ENCODE results near the gene EVPL. TPM values are rescaled to one million over a fixed set of nuclear protein-coding genes. Genes with fewer than 3 reads are reported as not detected.
A peak's percentile ranks its signal among the peaks of the same experiment; 100 is the strongest.
"Not testable (repeated sequence)": the region's sequence is repeated elsewhere in the genome, so short reads cannot be mapped to it uniquely, and the experiment has no call there.

Gene EVPL
- polyA plus RNA-seq, 1 donor = 0.20 TPM

DNA sequence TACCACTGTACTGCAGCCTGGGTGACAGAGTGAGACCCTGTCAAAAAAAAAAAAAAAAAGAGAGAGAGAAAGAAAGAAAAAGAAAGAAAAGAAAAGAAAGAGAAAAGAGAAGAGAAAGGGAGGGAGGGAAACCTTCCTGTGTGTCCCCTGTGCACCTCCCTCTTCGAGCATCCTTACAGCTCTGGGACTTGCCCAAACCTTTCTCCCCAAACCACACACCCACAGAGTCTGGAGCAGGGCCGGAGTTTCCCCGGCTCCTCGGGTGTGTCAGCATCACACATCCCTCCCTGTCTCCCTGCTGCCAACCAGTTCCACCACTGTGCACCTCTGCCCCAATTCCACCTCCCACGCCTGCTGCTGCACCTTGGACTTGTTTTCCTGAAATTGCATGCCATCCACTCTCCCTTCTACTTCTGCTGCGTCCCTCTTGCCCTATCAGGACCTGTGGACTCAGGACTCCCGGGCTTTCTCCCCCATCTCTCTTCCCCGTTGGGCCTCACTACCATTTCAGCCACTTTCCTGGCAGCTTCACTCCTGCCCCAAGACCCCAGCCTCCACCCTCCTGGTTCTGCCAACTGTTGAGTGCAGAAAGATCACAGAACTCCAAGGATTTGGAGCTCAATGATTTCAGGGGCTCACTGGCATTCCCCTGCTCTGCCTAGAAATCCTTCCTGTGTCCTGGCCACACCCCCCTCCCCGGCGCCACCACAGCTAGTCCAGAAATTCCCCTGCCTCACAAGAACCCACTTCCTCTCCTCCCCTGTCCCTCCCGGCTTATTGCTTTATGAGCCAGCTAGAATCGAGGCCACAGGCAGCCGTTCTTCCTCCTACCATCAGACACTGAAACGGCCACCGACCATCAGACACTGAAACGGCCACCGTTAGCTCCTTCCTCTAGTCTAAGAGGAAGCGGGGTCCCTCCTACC, 30.2 kb downstream of the EVPL start:
- no peak for DNase-seq (ENCODE audit: low read depth)

DNA sequence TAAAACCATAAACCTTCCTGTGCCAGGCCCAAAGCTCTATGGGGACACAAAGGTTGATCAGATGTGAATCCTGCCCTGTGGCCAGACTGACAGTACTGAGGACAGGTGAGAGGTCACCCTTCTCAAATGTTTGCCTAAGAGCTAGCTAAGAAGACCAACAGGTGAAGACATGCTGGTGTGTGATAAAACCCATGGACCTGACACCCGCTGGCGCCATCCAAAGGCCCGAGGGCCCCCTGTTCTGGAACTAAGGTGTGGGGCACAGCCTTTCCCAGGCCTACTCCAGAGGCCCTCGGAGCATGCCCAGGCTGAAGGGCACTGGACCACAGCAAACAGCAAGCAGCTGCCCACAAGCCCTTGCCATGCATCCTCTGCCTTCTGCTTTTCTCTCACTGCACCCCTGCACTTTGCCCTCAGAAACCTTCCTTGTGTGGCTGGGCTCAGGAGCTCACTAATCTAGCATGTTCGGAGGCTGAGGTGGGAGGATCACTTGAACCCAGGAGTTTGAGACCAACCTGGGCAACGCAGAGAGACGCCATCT, 31.7 kb downstream of the EVPL start:
- no peak for DNase-seq (ENCODE audit: low read depth)

DNA sequence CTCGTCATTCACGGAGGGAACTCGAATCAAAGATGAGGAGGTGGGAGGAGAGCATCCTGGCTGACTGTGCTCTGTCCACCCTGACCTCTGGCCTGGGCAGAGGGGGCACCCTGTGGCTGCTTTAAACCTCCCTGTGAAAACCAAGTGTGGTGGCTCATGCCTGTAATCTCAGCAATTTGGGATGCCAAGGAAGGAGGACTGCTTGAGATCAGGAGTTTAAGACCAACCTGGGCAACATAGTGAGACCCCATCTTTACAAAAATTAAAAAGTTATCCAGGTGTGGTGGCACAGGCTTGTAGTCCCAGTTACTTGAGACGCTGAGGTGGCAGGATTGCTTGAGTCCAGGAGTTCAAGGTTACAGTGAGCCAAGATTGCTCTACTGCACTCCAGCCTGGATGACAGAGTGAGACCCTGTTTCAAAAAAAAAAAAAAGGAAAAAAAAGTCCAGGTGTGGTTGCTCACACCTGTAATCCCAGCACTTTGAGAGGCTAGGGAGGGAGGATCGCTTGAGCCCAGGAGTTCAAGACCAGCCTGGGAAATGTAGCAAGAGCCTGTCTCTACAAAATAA, 32.2 kb downstream of the EVPL start:
- no peak for DNase-seq (ENCODE audit: low read depth)

DNA sequence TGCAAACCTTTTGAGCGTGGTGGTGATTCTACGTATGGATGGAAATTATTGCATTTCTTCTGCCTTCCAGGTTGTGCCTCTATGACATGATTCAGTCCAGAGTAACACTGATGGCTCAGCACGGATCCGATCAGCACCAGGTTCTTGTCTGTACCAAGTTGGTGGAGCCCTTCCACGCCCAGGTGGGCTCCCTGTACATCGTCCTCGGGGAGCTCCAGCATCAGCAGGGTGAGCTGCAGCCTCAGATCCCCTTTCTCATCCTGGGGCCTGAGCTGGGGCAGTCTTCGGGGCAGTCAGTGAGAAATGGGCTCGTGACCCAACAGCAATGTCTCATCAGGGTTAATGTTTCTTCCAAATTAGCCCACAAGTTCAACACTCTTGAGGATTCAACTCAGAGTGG, 35.7 kb downstream of the EVPL start:
- no peak for DNase-seq (ENCODE audit: low read depth)

DNA sequence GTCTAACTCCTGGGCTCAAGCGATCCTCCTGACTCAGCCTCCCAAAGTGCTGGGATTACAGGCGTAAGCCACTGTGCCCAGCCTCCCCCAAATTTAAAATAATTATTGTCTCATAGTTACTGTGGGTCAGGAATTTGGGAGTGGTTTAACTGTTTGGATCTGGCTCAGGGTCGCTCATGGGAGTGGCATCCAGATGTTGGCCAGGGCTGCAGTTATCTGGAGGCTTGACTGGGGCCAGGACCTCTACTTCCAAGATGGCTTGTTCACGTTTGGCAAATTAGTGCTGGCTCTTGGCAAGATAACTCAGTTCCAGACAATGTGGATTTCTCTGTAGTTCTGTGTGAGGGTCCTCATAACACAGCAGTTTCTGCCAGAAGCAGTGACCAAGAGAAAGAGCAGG, 40.1 kb downstream of the EVPL start:
- DNase-seq (ENCODE audit: low read depth) = no peak

DNA sequence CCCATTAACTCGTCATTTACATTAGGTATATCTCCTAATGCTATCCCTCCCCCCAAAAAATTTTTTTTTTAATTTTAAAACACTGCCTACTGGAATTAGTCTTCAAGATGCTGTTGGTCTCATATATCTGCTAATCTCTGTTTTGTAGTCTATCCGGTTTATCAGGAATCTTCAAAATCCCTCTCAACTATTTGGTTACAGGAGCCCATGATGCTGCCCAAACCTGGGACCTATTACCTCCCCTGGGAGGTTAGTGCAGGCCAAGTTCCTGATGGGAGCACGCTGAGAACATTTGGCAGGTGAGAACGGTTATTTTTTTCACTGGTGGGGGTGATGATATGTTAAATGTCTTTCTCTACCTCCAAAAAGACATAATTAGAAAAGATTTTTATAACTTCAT, 41.1 kb downstream of the EVPL start:
- DNase-seq (ENCODE audit: low read depth) = no peak

DNA sequence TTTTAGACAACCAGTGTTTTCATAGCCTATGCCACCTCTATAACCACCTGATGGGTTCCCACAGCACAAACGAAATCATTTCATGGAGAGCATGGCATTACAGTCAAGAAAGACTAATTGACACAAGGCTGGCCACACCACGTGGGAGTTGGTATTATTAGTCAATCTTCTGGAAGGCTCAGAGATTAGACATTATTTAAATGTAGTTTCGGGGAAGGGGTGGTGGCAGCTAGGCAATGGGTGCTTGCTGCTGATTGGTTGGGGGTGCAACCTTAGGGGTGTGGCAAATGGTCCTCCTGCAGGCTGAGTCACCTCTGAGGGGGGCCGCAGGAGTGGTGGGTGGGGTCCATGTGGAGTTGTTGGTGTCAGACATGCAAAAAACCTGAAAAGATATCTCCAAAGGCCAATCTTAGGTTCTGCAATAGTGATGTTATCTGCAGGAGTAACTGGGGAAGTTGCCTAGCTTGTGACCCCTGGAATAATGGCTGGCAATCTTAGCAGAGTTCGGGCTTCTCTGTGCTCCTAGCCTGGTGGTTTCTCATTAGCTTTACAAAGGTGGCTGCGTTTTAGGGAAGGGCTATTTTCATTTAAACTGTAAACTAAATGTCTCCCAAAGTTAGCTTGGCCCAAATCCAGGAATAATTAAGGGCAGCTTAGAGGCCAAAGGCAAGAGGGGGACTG, 43.5 kb downstream of the EVPL start:
- no peak for DNase-seq (ENCODE audit: low read depth)

DNA sequence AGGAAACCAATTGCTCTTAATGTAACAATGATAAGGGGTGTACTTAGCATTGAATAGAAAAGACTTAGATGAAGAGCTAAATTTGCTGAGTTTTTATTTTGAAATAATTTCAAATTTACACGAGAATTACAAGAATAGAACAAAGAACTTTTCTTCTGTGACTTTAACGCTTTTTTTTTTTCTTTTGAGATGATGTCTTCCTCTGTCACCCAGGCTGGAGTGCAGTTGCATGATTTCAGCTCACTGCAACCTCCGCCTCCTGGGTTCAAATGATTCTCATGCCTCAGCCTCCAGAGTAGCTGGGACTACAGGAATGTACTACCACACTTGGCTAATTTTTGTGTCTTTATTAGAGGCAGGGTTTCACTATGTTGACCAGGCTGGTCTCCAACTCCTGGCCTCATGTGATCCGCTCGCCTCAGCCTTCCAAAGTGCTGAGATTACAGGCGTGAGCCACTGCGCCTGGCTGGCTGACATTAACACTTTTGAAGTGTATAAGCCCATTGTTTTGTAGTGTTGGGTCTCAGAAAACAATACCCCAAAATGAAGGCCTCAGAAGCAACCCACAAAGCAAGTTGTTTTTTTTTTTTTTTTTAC, 46.0 kb downstream of the EVPL start:
- no peak for DNase-seq (ENCODE audit: low read depth)

DNA sequence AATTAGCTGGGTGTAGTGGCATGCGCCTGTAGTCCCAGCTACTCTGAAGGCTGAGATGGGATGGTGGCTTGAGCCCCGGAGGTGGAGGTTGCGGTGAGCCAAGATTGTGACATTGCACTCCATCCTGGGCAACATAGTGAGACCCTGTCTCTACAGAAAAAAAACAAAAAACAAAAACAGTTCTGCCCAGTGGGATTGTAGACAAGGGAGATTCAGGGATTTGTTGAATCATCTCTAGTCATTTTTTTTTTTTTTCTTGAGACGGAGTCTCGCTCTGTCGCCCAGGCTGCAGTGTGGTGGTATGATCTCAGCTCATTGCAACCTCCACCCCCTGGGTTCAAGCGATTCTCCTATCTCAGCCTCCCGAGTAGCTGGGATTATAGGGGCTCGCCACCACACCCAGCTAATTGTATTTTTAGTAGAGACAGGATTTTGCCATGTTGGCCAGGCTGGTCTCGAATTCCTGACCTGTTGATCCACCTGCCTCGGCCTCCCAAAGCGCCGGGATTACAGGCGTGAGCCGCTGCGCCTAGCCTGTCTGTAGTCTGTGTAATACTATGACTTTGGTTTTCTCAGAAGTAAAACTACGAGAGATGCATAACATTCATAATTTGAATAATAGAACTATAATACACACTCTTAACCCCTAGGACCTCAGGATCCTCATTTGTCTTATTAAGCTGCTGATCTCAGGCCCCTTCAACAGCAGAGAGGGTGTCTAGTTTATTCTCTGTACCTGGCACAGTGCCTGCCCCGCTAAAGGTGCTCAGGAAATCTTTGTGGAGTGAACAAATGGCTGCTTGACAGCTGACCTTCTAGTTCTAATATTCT, 46.7 kb downstream of the EVPL start:
- no peak for DNase-seq (ENCODE audit: low read depth)

DNA sequence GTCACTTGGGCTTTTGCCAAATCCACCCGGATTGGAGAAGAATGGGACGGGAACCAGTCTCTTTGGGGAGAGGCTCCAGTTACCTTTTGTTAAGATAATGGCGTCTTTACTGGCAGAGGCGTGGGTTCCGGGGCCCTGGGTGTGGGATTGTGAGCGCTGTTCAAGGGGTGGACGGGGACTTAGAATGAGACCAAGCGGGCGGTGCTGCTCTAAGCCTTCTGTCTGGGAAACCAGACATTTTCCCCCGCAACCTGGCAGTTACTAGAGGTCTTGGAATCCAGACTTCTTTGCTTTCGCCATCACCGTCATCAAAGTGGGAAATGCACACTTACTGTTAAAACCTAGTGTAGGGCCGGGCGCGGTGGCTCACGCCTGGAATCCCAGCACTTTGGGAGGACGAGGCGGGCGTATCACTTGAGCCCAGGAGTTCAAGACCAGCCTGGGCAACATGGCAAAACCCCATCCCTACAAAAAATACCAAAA, 47.4 kb downstream of the EVPL start:
- no peak for DNase-seq (ENCODE audit: low read depth)

DNA sequence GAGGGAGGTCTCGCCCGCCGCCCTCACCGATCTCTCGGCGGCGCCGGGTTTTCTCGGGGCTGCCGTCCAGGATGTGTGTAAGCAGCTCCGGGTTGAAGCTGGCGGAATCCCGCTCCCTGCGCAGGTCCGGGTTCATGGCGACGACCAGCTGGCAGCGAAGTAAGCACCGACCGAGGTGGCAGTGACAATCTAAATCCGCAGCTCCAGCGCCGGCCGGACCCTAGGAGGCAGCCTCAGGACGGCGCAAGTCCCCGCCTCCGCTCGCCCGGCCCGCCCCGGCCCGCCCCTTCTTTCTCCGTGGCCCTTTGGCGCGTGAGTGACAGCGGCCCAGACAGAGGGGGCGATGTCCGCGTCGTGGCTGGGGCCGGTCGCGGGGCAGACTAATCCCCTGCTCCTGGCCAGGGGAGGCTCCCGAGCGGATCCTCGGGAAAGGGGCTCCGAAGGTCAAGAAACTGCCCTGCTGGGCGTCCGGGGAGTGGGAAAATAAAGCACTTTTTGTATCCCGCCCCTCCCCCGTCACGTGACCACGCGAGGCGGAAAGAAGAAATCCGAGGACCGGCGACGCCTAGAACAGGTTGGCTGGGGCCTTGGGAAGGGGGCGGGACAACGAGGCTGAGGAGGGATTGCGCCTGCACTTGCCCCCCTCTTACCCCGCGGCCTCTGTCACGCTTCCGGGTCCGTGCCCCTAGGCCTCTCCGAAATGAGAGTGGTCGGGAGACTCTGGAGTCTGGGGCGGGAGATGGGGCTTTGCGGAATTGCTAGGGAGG, 48.0 kb downstream of the EVPL start, which contains the start of the genes ACOX1 and TEN1:
ACOX1 (minus strand) TSS at position 229 of the 767 bp plus-strand sequence; CDS start at position 136, 93 bp downstream.
TEN1 (plus strand) TSS at position 303 of the 767 bp plus-strand sequence. CDS start 6,953 bp downstream, outside the sequence.
- peak; percentile 92 for DNase-seq (ENCODE audit: low read depth)

DNA sequence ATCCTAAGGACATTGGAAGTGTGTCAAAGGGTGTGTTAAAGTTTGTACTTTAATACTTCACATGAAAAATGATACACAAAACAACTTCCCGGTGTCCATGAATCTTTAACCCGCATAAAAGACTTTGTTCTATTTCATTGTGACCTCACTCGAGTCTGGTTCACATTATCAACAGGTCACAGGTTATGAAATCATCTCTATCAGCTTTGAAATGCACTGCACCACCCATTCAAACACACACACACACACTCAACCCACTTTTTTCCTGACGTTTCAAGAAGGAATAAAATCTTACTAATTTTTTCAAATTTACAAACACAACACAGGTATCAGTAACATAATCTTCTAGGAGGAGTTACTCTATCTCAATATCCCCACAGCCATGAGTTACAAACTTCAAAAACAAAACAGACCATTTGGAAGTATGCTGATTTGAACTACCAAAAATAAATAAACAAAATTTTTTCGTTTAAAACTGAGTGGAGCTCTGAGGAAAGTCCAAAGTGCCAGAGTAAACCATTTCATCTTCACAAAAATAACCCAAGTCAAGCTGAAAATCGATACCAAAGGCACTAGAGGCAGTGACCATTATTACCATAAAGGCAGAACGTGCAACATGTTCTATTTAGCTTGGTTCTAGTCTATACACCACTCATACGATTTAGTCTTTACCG, 50.8 kb downstream of the EVPL start:
- no peak for DNase-seq (ENCODE audit: low read depth)

DNA sequence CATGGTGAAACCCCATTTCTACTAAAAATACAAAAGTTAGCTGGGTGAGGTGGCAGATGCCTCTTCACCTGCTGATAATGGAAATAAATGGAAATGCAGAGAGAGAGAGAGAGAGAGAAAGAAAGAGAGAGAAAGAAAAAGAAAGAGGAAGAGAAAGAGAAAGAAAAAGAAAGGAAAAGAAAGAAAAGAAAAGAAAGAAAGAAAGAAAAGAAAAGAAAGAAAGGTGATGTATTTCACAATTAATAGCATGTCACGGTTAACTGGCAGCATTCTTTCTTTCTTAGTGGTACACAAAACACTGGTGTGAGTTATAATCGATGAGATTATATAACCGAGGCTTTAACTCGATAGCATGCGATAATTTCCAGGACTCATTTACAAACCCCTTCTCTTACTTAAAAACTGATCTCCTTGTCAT, 51.3 kb downstream of the EVPL start:
- DNase-seq (ENCODE audit: low read depth) = no peak

DNA sequence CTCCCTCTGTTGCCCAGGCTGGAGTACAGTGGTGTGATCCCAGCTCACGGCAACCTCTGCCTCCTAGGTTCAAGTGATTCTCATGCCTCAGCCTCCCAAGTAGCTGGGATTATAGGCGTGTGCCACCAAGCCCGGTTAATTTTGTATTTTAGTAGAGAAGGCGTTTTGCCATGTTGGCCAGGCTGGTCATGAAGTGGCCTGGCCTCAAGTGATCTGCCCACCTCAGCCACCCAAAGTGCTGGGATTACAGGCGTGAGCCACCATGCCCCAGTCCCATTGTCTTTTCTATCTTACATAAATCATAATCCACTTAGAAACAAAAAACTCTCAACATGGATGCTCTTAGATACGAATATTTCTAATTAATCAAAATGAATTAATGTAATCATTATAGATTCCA, 51.9 kb downstream of the EVPL start:
- DNase-seq (ENCODE audit: low read depth) = not testable (repeated sequence)

DNA sequence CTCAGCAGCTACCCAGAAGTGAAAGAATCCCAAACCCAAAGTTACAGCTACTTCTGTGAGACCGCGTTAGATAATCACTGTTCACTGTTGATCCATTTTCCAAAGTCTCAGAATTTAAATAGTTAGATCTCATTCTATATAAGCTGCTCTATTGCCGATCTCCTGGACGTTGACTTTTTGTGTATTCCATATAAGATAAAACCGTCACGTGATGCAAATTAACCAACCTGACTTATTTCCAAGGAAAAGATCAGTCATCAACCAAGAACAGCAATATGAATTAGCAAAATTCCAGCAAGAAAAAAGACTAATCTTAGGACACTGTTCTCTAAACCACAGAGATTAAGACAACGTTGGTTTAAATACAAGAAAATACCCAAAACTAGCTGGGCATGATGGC, 56.5 kb downstream of the EVPL start:
- DNase-seq (ENCODE audit: low read depth) = no peak

DNA sequence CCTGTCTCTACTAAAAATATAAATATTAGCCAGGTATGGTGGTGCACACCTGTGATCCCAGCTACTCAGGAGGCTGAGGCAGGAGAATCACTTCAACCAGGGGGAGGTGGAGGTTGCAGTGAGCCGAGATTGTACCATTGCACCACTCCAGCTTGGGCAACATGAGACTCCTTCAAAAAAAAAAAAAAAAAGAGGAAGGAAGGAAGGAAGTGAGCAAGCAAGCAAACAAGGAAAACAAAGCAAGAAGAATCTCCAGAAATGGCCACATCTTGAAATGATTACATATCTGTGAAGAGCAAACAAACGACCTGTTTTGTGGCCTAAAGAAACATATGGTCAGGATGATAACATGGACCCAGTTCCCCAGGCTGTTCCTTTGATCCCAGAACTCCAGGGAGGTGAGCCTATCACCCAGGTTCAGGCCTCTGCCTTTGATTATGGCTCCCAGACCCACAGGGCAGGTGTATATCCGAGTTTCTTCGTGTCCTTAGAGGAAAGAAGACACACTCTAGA, 57.0 kb downstream of the EVPL start:
- no peak for DNase-seq (ENCODE audit: low read depth)

DNA sequence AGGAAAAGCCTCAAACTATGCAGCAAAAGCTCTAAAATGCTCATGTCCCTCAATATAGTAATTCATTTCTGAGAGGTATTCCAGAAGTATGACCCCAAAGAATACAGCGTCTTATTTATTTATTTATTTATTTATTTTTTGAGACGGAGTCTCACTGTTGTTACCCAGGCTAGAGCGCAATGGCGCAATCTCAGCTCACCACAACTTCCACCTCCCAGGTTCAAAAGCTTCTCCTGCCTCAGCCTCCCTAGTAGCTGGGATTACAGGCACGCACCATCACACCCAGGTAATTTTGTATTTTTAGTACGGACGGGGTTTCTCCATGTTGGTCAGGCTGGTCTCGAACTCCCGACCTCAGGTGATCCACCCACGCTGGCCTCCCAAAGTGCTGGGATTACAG, 58.1 kb downstream of the EVPL start:
- not testable (repeated sequence) for DNase-seq (ENCODE audit: low read depth)

DNA sequence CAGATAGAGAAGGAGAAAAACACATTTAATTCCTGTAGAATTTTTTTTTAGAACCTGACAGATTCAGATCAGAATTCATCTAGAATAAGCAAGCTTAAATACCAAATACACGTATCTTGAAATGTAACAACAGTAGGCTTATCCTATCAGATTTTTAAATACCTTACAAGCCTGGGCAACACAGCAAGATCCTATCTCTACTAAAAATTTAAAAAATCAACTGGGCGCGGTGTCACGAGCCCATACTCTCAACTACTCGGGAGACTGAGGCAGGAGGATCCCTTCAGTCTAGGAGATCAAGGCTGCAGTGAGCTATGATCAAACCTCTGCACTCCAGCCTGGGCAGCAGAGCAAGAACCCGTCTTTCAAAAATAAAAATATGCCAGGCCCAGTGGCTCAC, 61.6 kb downstream of the EVPL start:
- no peak for DNase-seq (ENCODE audit: low read depth)

DNA sequence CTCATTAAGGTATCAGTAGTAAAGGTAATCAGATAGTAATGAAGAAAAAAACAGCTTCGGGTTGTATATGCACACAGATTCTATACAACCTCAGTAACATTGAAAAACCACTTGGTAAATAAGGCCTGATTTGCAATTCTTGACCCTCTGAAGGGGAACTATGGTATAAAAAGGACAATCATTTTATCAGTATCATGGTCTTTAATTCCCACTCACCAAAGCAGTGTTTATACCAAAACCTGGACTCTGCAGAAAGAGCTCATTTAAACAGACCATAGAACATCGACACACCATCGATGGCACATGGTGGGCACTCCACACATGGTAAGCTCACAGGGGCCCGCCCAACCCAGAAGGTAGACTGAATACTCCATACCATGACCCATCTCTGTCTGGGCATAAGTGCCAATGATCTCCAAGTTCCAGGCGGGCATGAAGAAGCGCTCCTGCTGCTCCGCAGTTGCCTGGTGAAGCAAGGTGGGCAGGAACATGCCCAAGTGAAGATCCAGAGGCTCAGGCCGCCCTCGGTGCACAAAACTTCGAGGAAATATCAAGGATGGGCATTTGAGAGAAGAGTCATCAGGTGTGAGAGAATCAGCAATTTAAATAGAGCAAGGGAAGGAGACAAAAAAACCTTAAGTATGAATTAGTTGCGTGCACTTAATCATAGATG, 67.1 kb downstream of the EVPL start:
- DNase-seq (ENCODE audit: low read depth) = no peak
